Activated CD4-positive, alpha-beta memory T cell treated with anti-CD3 and anti-CD28 coated beads for 36 hours (primary cell): ENCODE measurements around the gene CPE. TPM values are rescaled to one million over a fixed set of nuclear protein-coding genes. Genes with fewer than 3 reads are reported as not detected.

Experiments
- CTCF ChIA-PET: fragments of 350-600 bp; sonication (Branson Sonifier 250); formaldehyde crosslinking; loops from one replicate; lab custom pipeline; 2021; ENCODE audit warnings: antibody characterized with exemption, inconsistent platforms; lab: Charles Lee
- POLR2A ChIA-PET: fragments of 350-600 bp; sonication (Branson Sonifier 250); formaldehyde crosslinking; loops from one replicate; lab custom pipeline; 2021; ENCODE audit warnings: antibody characterized with exemption; lab: Charles Lee
- DNase-seq: peaks from one replicate; pipeline ENCODE4 v3.0.0-alpha.2; 2020
- H3K27ac Mint-ChIP-seq: one replicate; pipeline ENCODE4 v1.8.0; 2021; ENCODE audit warnings: mixed read lengths
- H3K27me3 Mint-ChIP-seq: one replicate; pipeline ENCODE4 v1.8.0; 2021; ENCODE audit warnings: mixed read lengths
- H3K36me3 Mint-ChIP-seq: one replicate; pipeline ENCODE4 v1.8.0; 2021; ENCODE audit warnings: mixed read lengths
- H3K4me1 Mint-ChIP-seq: one replicate; pipeline ENCODE4 v1.8.0; 2021; ENCODE audit warnings: low read depth, mixed read lengths
- H3K4me3 Mint-ChIP-seq: one replicate; pipeline ENCODE4 v1.8.0; 2021; ENCODE audit warnings: mild to moderate bottlenecking, mixed read lengths
- H3K9me3 Mint-ChIP-seq: one replicate; pipeline ENCODE4 v1.8.0; 2021; ENCODE audit warnings: mixed read lengths
- intact Hi-C: fragments of 100-400 bp; cut with micrococcal nuclease; formaldehyde crosslinking; loops from one replicate; pipeline ENCODE4 v1.15.1; 2023
- total RNA-seq, 2 experiments: library from RNA; stranded (reverse); gene quantifications; one replicate each; pipeline ENCODE4 v1.2.3, GENCODE V29; 2021

The CPE gene
- total RNA-seq, 2 experiments from 2014 or later: not detected

DNA sequence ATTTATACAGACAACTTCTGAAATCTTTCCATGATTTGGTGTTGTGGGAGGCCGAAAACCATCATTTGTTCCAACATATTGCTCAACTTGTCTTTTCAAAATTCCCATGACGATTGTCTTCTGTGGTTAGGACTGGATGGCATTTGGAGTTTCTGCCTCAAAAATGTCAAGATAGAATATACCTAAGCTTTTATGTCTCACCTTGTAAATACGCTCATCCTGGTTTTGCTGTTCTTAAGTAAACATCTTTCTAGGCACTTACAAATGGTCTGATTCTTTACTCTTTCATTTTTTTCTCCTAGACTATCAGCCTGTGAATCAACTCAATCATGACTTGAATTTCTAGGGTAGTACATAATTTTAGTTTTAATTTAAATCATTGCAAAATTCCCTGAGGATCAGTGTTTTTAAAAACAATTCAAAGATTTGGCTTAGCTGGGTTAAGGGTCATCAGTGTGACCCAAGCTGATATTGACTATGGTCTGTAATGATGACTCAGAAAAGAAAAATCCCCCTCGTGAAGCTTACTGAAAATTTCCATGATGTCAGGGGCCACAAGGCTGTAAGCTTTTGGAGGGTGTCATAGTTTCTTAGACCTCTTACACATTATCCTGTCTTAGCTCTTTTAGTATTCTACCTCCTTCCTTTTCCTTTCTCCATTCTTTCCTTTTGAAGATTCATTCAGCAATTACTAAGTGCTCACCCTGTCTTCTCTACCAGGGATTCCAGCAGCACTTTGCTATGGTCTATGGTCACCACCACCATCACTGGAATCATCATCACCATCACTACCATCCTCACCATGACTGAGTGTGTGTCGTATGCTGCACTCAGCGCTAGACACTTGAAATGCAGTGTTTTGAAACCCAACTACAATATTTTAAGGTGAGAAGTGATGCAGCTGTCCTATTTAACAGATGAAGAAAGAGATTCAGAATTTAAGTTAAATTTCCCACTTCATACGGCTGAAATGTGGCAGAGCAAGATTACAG, 124.4 kb downstream of the CPE start:
- H3K27me3 Mint-ChIP-seq: peaks cover 4% of the 10 kb centered on the region
- no peaks in the 10 kb centered on the region for H3K9me3 Mint-ChIP-seq
- DNase-seq: no peak

GRCh38 chr4:165504184-165504583, 125.4 kb downstream of the CPE start:
- peaks cover 2% of the 10 kb centered on the region for H3K4me1 Mint-ChIP-seq
- no peaks in the 10 kb centered on the region for H3K36me3 Mint-ChIP-seq
- H3K4me3 Mint-ChIP-seq: no peak overlapping the region
- no peaks in the 10 kb centered on the region for H3K9me3 Mint-ChIP-seq
- intact Hi-C loops: no loop called here
- ChIA-PET POLR2A (no interaction called here), CTCF (interaction anchor here (2.0 kb wide), 1 partner anchor 11 kb away, joined by 15 read pairs; no protein-coding TSS in a partner anchor)
- no peak for DNase-seq
- H3K27ac Mint-ChIP-seq: no peak overlapping the region
- peaks cover 4% of the 10 kb centered on the region for H3K27me3 Mint-ChIP-seq

More for the DNA sequence above, 124.4 kb downstream of the CPE start:
- Mint-ChIP-seq H3K36me3 (no peaks in the 10 kb centered on the region), H3K27ac (no peak overlapping the region), H3K4me3 (no peak overlapping the region), H3K4me1 (peaks cover 2% of the 10 kb centered on the region)
- intact Hi-C loops: no loop called here
- CTCF ChIA-PET: interaction anchor here (1.2 to 2.0 kb wide), 2 partner anchors 10 to 372 kb away, joined by 3 to 15 read pairs; no protein-coding TSS in a partner anchor
- POLR2A ChIA-PET: no interaction called here

DNA sequence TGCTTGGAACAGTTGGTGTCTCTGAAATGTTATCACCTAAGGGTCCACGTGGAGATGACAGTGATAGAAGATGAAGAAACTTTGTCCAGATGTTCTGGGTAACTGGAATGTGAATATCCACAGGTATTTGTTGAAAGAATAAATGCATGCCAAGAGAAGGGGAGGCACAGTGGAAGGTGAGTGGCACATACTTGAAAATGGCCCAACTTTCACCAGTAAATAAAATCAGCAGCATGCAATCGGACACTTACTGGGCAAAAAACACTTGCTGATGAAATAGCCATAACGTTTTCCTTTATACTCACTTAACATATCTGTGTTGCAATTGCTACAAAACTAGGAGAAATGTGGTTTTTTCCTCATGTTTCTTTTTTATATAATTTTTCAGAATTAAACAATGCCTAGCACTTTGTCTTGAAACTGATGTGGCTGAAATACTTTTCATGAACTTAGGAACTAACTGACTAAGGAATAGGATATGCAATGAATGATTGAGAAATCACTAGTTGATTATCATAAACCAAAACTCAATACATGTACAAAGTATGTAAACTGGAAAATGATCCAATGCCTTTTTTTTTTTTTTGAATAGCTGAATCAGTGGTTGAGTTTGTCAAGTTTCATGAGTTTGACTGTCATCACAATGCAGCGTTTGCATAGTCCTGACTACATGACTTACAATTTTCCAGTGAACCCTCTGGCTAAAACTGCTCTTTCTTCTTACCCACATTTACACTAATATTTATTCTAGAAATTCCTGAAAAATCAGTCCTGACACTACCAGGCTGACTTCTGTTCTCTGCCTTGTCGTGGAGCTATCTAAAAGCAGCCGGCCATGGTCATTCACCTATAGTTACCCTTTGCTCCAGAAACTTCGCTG, 127.4 kb downstream of the CPE start:
- Mint-ChIP-seq H3K27ac (no peak overlapping the region), H3K9me3 (no peaks in the 10 kb centered on the region), H3K4me3 (no peak overlapping the region), H3K4me1 (peaks cover 2% of the 10 kb centered on the region), H3K27me3 (peaks cover 4% of the 10 kb centered on the region), H3K36me3 (no peaks in the 10 kb centered on the region)
- intact Hi-C loops: no loop called here
- CTCF ChIA-PET: no interaction called here
- POLR2A ChIA-PET: no interaction called here
- DNase-seq: no peak

DNA sequence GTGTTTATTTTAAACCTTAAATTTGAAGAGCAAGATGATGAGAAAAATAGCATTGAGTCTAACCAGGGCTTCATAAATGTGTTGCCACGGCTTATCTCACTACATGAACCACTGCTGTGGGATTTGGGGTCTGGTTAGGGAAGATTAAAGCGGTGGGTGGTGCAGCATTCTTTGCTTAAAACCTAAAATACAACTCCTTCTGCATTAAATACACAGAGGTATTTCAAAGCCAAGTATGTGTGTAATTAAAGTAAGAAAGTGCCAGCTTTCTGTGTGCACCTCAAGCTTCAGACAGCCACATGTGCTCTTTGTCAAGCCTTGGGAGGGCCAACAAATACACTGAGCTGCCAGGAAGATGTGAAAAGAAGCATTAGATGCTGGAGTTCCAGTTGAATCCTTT, 128.0 kb downstream of the CPE start:
- POLR2A ChIA-PET: no interaction called here
- intact Hi-C loops: no loop called here
- Mint-ChIP-seq H3K4me3 (no peak overlapping the region), H3K36me3 (no peaks in the 10 kb centered on the region), H3K27ac (no peak overlapping the region), H3K27me3 (peaks cover 4% of the 10 kb centered on the region), H3K9me3 (no peaks in the 10 kb centered on the region), H3K4me1 (peaks cover 2% of the 10 kb centered on the region)
- CTCF ChIA-PET: no interaction called here
- DNase-seq: no peak

DNA sequence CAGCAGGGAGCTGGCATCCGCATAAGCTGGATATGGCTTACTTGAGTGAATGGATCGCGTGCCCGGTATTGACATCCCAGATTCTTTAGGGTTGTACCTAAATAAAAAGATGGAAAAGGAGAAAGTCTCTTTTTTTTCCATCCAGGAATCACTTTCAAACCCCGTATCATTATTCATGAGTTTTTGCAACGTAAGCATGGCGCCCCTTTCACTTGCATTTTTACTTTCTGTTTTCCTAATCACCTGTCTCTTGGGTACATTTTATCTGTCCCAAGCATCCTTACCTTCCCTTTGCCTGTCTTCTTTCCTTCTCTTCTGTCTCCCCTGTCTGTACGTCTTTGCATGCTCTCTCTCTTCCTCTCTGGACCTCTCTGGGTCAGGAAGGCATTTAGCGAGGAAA, 128.6 kb downstream of the CPE start:
- H3K27me3 Mint-ChIP-seq: peaks cover 4% of the 10 kb centered on the region
- no peak for DNase-seq
- ChIA-PET CTCF (no interaction called here), POLR2A (no interaction called here)
- no peaks in the 10 kb centered on the region for H3K9me3 Mint-ChIP-seq
- peaks cover 2% of the 10 kb centered on the region for H3K4me1 Mint-ChIP-seq
- H3K4me3 Mint-ChIP-seq: no peak overlapping the region
- intact Hi-C loops: no loop called here
- no peaks in the 10 kb centered on the region for H3K36me3 Mint-ChIP-seq
- H3K27ac Mint-ChIP-seq: no peak overlapping the region

DNA sequence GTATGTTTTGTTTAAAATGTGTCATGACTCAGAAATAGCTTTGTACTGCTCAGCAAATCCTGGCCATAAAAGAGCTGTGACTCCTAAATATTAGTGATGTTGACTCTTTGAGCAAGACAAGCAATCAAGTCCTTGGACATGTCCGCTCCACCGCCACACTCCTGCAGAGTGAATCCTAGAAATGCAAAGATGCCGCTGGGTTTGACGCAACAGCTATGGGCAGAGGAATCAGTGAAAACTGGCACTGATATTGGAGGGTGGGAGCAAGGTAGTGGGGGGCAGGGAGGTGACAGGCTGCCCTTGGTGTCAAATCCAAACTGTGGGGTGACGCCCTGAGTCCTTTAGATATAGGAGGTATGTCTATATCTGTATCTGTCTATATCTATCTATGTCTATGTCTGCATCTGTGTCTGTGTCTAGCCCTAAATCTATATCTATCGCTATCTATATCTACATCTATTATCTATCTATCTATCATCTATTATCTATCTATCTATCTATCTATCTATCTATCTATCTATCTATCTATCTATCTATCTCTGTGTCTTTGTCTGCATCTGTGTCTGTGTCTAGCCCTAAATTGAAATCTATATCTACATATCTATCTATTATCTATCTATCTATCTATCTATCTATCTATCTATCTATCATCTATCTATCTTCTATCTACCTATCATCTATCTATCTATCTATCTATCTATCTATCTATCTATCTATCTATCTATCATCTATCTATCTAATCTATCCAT, 129.7 kb downstream of the CPE start:
- POLR2A ChIA-PET: no interaction called here
- H3K4me1 Mint-ChIP-seq: no peaks in the 10 kb centered on the region
- intact Hi-C loops: no loop called here

GRCh38 chr4:165512424-165512823, 133.6 kb downstream of the CPE start:
- no peak for DNase-seq
- Mint-ChIP-seq H3K4me1 (no peaks in the 10 kb centered on the region), H3K9me3 (no peaks in the 10 kb centered on the region), H3K36me3 (no peaks in the 10 kb centered on the region), H3K4me3 (no peak overlapping the region), H3K27ac (no peak overlapping the region), H3K27me3 (peaks cover 4% of the 10 kb centered on the region)
- ChIA-PET CTCF (no interaction called here), POLR2A (no interaction called here)
- intact Hi-C loops: no loop called here

More for the DNA sequence above, 129.7 kb downstream of the CPE start:
- no peak for DNase-seq
- H3K27me3 Mint-ChIP-seq: peaks cover 4% of the 10 kb centered on the region
- CTCF ChIA-PET: interaction anchor here (0.5 to 0.9 kb wide), 2 partner anchors 15 to 28 kb away, joined by 3 to 4 read pairs; no protein-coding TSS in a partner anchor
- H3K27ac Mint-ChIP-seq: no peak overlapping the region
- no peak overlapping the region for H3K4me3 Mint-ChIP-seq
- no peaks in the 10 kb centered on the region for H3K9me3 Mint-ChIP-seq
- H3K36me3 Mint-ChIP-seq: no peaks in the 10 kb centered on the region

- Mint-ChIP-seq H3K36me3 (no peaks in the 10 kb centered on the region), H3K4me1 (no peaks in the 10 kb centered on the region), H3K27ac (no peak overlapping the region), H3K4me3 (no peak overlapping the region), H3K27me3 (peaks cover 2% of the 10 kb centered on the region), H3K9me3 (no peaks in the 10 kb centered on the region)
- CTCF ChIA-PET: no interaction called here
- intact Hi-C loops: no loop called here
- POLR2A ChIA-PET: no interaction called here
- no peak for DNase-seq
Observed at GRCh38 chr4:165514739-165515138, 135.9 kb downstream of the CPE start.

DNA sequence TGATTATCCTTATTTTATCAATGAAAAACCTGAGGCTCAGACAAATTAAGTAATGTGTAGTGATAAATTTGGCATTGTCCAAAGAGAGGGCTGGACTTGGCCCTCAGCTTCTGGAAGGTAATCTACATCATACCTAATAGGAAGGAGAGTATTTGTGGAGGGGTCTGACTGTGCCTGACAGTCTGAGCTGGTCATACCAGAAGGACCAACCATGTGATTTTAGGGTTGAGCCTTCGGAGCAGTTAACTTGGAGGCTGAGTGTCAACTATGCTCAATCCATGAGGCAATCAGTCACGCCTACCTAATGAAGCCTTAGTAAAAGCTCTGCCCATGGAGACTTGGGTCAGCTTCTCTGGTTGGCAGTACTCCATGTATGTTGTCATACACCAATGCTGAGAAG, 136.4 kb downstream of the CPE start:
- Mint-ChIP-seq H3K4me3 (no peak overlapping the region), H3K4me1 (no peaks in the 10 kb centered on the region), H3K27me3 (peaks cover 2% of the 10 kb centered on the region), H3K27ac (no peak overlapping the region), H3K36me3 (no peaks in the 10 kb centered on the region), H3K9me3 (no peaks in the 10 kb centered on the region)
- CTCF ChIA-PET: no interaction called here
- POLR2A ChIA-PET: no interaction called here
- intact Hi-C loops: no loop called here
- DNase-seq: no peak

- DNase-seq: no peak
- no peaks in the 10 kb centered on the region for H3K36me3 Mint-ChIP-seq
- no peak overlapping the region for H3K4me3 Mint-ChIP-seq
- H3K4me1 Mint-ChIP-seq: no peaks in the 10 kb centered on the region
- no peak overlapping the region for H3K27ac Mint-ChIP-seq
- no peaks in the 10 kb centered on the region for H3K9me3 Mint-ChIP-seq
- ChIA-PET CTCF (interaction anchor here (0.9 kb wide), 1 partner anchor 19 kb away, joined by 3 read pairs; no protein-coding TSS in a partner anchor), POLR2A (no interaction called here)
- H3K27me3 Mint-ChIP-seq: peaks cover 2% of the 10 kb centered on the region
- intact Hi-C loops: no loop called here
Observed at GRCh38 chr4:165516281-165516833, 137.5 kb downstream of the CPE start.

DNA sequence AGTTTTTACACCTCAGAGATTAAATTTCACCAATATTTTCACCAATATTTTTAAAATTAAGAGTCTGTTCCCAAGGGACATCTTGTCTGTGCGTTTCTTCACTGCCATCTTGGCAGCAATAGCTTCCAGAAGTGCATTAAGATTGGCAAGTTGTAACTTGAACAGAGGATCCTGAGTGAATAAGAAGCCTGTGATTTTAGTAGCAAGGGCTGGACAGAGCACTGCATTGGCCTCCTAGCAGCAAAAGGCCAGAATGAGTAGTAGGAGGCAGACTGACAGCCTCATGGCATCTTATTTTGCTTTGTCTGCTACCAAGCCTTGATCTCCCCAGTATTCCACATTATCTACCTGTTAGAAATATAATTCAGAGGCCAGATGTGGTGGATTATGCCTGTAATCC, 138.4 kb downstream of the CPE start:
- Mint-ChIP-seq H3K36me3 (no peaks in the 10 kb centered on the region), H3K27ac (no peak overlapping the region), H3K27me3 (peaks cover 2% of the 10 kb centered on the region), H3K9me3 (no peaks in the 10 kb centered on the region), H3K4me3 (no peak overlapping the region), H3K4me1 (no peaks in the 10 kb centered on the region)
- intact Hi-C loops: no loop called here
- ChIA-PET CTCF (no interaction called here), POLR2A (no interaction called here)
- DNase-seq: no peak
